A549 treated with DMSO at 1 μM for 4 hours (cell line): ENCODE data around the gene RAB34. TPM values are rescaled to one million over a fixed set of nuclear protein-coding genes. Genes with fewer than 3 reads are reported as not detected.

Experiments
- total RNA-seq: library from RNA; stranded (reverse); fragments of 200-300 nt; extraction: Qiagen RNA extraction; gene quantifications from 5 replicates; pipeline ENCODE4 v1.2.3, GENCODE V29; 2022; ENCODE audit warnings: low read depth

RAB34 gene, protein sequence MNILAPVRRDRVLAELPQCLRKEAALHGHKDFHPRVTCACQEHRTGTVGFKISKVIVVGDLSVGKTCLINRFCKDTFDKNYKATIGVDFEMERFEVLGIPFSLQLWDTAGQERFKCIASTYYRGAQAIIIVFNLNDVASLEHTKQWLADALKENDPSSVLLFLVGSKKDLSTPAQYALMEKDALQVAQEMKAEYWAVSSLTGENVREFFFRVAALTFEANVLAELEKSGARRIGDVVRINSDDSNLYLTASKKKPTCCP
- 233 to 267 TPM (median 261 TPM) in 5 replicates for total RNA-seq

DNA sequence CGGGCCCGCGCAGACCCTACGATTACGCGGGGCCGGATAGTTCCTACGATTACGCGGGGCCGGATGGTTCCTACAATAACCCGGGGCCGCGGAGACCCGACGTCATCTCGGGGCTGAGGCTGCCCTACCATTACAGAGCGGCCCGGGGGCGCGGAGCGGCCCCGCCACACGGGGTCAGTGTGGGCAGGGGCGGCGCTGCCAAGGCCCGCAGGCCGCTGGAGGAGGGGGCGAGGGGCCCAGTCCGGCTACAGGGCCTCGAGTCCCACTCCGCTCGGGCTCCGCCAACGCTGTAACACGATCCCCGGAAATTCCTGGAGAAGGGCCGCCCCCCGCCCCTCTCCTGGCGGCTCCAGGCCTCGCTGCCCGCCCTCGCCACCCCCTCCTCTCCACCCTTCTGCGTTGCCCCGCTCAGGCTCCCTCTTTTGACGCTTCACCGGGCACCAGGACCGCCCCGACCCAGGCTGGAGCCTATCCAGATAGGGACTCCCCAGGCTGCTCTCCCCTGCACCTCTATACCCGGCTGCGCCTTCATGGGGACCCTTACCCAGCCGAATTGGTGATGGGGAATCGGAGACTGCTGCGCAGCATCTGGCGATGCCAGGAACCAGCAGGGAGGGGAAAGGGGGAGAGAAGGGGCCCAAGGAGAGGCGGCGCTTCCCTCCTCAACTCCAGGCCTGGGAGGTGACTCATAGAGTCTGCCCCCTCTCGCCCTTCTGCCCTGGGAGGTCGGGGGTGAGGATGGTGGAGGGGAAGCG is at the start of gene RAB34:
TSS of gene RAB34 (minus strand) at position 291 of the 755 bp plus-strand sequence. CDS start 602 bp downstream, outside the sequence.

DNA sequence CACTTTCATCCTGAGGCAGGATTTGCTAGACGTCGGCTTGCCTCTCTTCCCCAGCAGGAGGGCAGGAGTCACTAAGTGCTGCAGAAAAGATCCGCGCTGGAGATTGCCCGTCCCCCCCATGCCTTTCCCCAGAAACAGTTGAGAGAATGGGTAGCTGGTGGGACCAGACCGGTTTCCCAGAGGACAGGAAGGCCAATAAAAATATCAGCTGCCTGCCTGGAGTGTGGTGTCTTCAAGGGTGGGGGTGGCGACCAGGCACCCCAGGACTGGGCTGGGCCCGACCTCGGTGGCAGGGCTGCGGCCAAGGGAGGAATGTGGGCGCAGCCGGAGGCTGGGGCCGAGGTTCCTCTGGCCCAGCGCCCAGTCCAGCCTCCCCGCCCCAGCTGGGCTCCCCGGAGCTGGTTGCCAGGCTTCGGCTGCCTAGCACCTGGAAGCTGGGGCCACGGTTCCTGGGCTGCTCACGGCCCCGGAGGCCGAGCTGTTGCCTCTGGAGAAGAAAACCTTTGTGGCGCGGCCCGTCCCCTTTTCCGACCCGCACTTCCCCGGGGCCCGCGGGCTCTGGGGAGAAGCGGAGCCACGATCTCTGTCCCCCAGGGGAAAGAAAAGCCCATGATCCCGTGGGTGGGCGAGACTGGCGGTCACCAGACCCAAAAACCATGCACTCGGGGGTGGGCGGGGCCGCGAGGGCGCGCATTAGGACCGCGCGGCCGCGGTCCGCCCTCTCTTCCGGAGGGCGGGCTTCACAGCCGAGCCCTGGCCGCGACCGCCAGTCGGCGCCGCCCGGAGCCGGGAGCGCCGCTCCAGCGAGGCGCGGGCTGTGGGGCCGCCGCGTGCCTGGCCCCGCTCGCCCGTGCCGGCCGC is 25.8 kb upstream of the RAB34 start, which contains the start of gene TRAF4:
TSS of gene TRAF4 (plus strand) at position 769 of the 861 bp plus-strand sequence. CDS start 102 bp downstream, outside the sequence.

DNA sequence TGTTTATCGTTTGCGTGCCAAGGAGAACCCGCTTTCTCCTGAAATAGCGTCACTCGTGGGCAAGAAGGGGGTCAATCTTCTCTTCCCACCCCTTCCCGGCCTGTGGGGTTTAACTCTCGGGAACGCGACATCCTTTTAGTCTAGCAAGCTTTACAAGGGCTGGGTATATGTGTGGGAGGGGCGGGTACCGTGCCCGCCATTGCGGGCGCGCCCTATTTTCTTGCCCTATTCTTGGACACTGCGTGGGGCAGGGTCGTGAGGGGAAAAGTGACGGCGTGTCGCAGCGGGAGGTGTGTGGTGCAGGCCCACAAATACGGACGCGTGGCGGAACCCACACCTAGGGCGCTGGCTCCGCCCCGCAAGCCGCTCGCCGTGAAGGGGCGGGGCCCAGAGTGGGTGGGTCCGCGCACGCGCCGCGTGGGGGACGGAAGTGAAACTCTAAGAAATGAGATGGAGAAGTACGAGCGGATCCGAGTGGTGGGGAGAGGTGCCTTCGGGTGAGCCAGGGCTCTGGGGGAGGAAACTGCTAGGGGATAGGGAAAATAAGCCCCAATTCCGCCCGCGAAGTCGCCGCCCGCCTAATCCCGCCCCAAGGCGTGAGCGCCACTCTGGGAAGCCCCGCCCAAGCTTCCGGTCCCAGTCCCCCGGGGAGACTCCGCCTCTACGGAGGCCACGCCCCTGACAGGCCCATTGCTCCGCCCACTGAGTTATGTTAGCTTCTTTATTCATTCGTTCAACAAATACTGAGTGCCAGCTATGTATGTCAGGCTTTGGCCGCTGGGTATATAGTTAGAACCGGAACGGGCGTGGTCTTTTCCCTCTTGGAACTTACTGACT is 10.9 kb upstream of the RAB34 start, which contains the start of gene NEK8:
TSS of gene NEK8 (plus strand) at position 425 of the 837 bp plus-strand sequence. CDS start at position 451, 26 bp downstream.

DNA sequence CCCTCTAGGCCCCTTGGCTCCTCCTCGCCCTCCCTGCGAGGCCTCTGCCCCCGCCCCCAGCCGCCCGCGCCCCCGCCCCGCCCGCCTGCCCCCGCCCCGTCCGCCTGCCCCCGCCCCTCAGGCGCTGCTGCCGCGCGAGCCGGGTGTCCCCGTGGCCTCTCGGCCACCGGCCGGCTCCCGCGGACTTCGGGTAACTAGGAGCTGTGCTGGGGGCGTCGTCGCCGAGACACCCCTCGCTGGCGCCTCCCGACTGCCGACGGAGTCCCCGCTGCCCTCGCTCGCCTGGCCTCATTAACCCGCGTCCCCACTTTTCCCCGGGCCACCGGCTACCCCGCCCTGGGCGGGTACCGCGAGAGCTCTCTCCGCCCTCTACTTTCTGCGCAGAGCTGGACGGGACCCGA is 8.6 kb upstream of the RAB34 start, which contains the start of gene TLCD1:
TSS of gene TLCD1 (minus strand) at position 8 of the 401 bp plus-strand sequence. CDS start 136 bp downstream, outside the sequence.

DNA sequence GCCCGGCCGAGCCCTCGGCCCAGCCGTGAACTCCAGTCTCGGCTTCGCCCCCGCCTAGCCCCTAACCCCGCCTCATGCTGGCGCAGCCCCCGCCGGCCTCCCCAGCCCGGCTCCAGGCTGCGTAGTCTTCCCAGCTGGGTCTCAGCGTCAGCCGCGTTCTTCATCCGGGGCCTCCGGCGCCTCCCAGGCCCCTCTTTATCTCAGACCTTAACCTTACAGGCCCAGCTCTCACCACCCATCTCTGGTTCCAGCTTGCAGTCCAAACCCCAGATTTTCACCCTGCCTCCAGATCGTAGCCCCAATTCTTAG is 6.0 kb downstream of the RAB34 start, which contains the start of gene PROCA1:
TSS of gene PROCA1 (minus strand) at position 166 of the 309 bp plus-strand sequence. CDS start 228 bp downstream, outside the sequence.

Other genes starting within 250 kb of the RAB34 start
- 0.06 to 0.12 TPM (median 0.09 TPM) in 5 replicates for gene SLC13A2, start 244.2 kb downstream of the RAB34 start, total RNA-seq
- 0.02 to 0.05 TPM (median 0.03 TPM) in 3 of 5 replicates, not detected in the others for gene FOXN1, start 211.5 kb downstream of the RAB34 start, total RNA-seq
- 26.3 to 34.7 TPM (median 29.9 TPM) in 5 replicates for gene UNC119, start 165.2 kb downstream of the RAB34 start, total RNA-seq
- gene PIGS, start 146.3 kb downstream of the RAB34 start, total RNA-seq, result 57.3 to 64.3 TPM (median 61.4 TPM) in 5 replicates
- 1.4 to 2.3 TPM (median 1.8 TPM) in 5 replicates for gene ALDOC, start 141.0 kb downstream of the RAB34 start, total RNA-seq
- gene SPAG5, start 118.8 kb downstream of the RAB34 start, total RNA-seq, result 77.8 to 88.5 TPM (median 81.4 TPM) in 5 replicates
- gene RSKR, start 103.7 kb downstream of the RAB34 start, total RNA-seq, result 3.8 to 7.0 TPM (median 6.0 TPM) in 5 replicates
- 58.3 to 71.6 TPM (median 70.6 TPM) in 5 replicates for gene BLTP2, start 72.7 kb downstream of the RAB34 start, total RNA-seq
- gene SDF2, start 56.0 kb downstream of the RAB34 start, total RNA-seq, result 86.5 to 94.5 TPM (median 88.1 TPM) in 5 replicates
- 74.5 to 78.6 TPM (median 77.8 TPM) in 5 replicates for gene SUPT6H, start 55.7 kb downstream of the RAB34 start, total RNA-seq
- gene PROCA1, start 6.0 kb downstream of the RAB34 start, total RNA-seq, result 1.0 to 1.7 TPM (median 1.1 TPM) in 5 replicates
- 1,965 to 2,250 TPM (median 2,168 TPM) in 5 replicates for gene RPL23A, start 2.1 kb upstream of the RAB34 start, total RNA-seq
- 31.2 to 50.8 TPM (median 45.6 TPM) in 5 replicates for gene TLCD1, start 8.4 kb upstream of the RAB34 start, total RNA-seq
- gene NEK8, start 10.9 kb upstream of the RAB34 start, total RNA-seq, result 4.1 to 4.9 TPM (median 4.5 TPM) in 5 replicates
- 70.5 to 86.4 TPM (median 76.4 TPM) in 5 replicates for gene TRAF4, start 26.1 kb upstream of the RAB34 start, total RNA-seq
- 19.4 to 22.2 TPM (median 21.7 TPM) in 5 replicates for gene FAM222B, start 124.9 kb upstream of the RAB34 start, total RNA-seq
- gene ERAL1, start 137.1 kb upstream of the RAB34 start, total RNA-seq, result 83.5 to 92.0 TPM (median 85.0 TPM) in 5 replicates
- 71.6 to 82.0 TPM (median 73.7 TPM) in 5 replicates for gene FLOT2, start 179.9 kb upstream of the RAB34 start, total RNA-seq
- gene DHRS13, start 185.2 kb upstream of the RAB34 start, total RNA-seq, result 4.4 to 6.1 TPM (median 5.4 TPM) in 5 replicates
- 32.0 to 42.7 TPM (median 34.3 TPM) in 5 replicates for gene PHF12, start 233.7 kb upstream of the RAB34 start, total RNA-seq